CD4-positive, alpha-beta T cell (primary cell): Measurements from ENCODE around the gene BTBD9. TPM values are rescaled to one million over a fixed set of nuclear protein-coding genes. Genes with fewer than 3 reads are reported as not detected.

ENCODE experiments used
- ATAC-seq: fragments of 200-7000 bp; cut with Tn5 transposase; one replicate; pipeline ENCODE4 v1.10.0; 2022; ENCODE audit warnings: mild to moderate bottlenecking; ENCODE audit not compliant: poor library complexity
- CTCF ChIA-PET: fragments of 350-600 bp; sonication (Branson Sonifier 250); formaldehyde crosslinking; loops from one replicate; lab custom pipeline; 2021; ENCODE audit warnings: antibody characterized with exemption, inconsistent platforms; lab: Charles Lee
- POLR2A ChIA-PET: fragments of 350-600 bp; sonication (Branson Sonifier 250); formaldehyde crosslinking; loops from one replicate; lab custom pipeline; 2021; ENCODE audit warnings: antibody characterized with exemption, inconsistent platforms; lab: Charles Lee
- DNase-seq, 14 experiments: peaks; one replicate each; pipeline ENCODE4 v3.0.0-alpha.2; 2013 to 2020; ENCODE audit warnings: mixed read lengths in 2 of 14
- H3K27ac ChIP-seq, 2 donors: one replicate each; pipeline versions ENCODE4 v1.5.1 to v1.7.0; 2013; ENCODE audit warnings: low read length in 2 of 2, low read depth in 1 of 2, mild to moderate bottlenecking in 1 of 2
- H3K27me3 ChIP-seq, 2 experiments: 1 replicate in 1 of 2; 2 replicates in 1 of 2; pipeline versions ENCODE4 v1.6.1 to v1.7.0; 2013; ENCODE audit warnings: low read length in 2 of 2, control low read depth in 1 of 2, mild to moderate bottlenecking in 1 of 2, moderate library complexity in 1 of 2; ENCODE audit not compliant: insufficient read depth in 2 of 2, control insufficient read depth in 1 of 2
- H3K36me3 ChIP-seq: one replicate; pipeline ENCODE4 v1.6.1; 2013; ENCODE audit warnings: low read length, control low read depth; ENCODE audit not compliant: insufficient read depth
- H3K4me1 ChIP-seq: one replicate; pipeline ENCODE4 v1.6.1; 2013; ENCODE audit warnings: low read length, control low read depth; ENCODE audit not compliant: insufficient read depth
- H3K4me3 ChIP-seq: one replicate; pipeline ENCODE4 v1.5.1; 2013; ENCODE audit warnings: mild to moderate bottlenecking, low read length, moderate library complexity
- H3K9me3 ChIP-seq, 2 experiments: 1 replicate in 1 of 2; 2 replicates in 1 of 2; pipeline versions ENCODE4 v1.6.1 to v1.7.0; 2013; ENCODE audit warnings: low read length in 2 of 2, mild to moderate bottlenecking in 2 of 2, control low read depth in 1 of 2, moderate library complexity in 1 of 2; ENCODE audit not compliant: control insufficient read depth in 1 of 2, insufficient read depth in 1 of 2
- H3K27ac Mint-ChIP-seq: one replicate; pipeline ENCODE4 v1.8.0; 2020; ENCODE audit warnings: mixed read lengths
- H3K27me3 Mint-ChIP-seq: one replicate; pipeline ENCODE4 v1.8.0; 2021; ENCODE audit warnings: mixed read lengths
- H3K36me3 Mint-ChIP-seq: one replicate; pipeline ENCODE4 v1.8.0; 2021; ENCODE audit warnings: low read depth, mixed read lengths
- H3K4me1 Mint-ChIP-seq: one replicate; pipeline ENCODE4 v1.8.0; 2021; ENCODE audit warnings: low read depth, mixed read lengths
- H3K4me3 Mint-ChIP-seq: one replicate; pipeline ENCODE4 v1.8.0; 2020; ENCODE audit warnings: mild to moderate bottlenecking, mixed read lengths
- H3K9me3 Mint-ChIP-seq: one replicate; pipeline ENCODE4 v1.8.0; 2020; ENCODE audit warnings: mixed read lengths
- CTCF ChIP-seq: fragments of 200-600 bp; IDR thresholded peaks from one replicate; pipeline ENCODE4 v1.8.0; 2022; ENCODE audit warnings: antibody characterized with exemption, mild to moderate bottlenecking
- intact Hi-C, 2 experiments: fragments of 100-400 bp; cut with DNase I in 1 of 2; cut with micrococcal nuclease in 1 of 2; formaldehyde crosslinking; loops; one replicate each; pipeline versions ENCODE4 v1.15.1 to v1.9.0; 2023 to 2025; cut with DNase I, micrococcal nuclease
- total RNA-seq, 174 experiments: library from RNA in 2 of 174; stranded (reverse) in 2 of 174; gene quantifications; one replicate each; pipeline ENCODE4 v1.2.3 and lab custom pipeline; 2021 to 2026

BTBD9 gene
- total RNA-seq, 2 experiments from 2014 or later: 58.7 to 59.3 TPM

DNA sequence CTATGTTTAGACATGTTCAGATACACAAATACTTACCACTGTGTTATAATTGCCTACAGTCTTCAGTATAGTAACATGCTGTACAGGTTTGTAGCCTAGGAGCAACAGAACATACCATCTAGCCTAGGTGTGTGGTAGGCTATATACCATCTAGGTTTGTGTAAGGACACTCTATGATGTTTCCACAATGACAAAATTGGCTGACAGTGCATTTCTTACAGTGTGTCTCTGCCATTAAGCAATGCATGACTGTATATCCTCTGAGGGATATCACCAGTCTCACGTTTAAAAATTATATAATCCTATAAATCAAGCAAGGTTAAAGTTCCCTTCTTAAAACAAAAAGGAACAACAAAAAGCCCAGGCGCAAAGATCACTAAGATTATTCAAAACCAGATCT, 352.2 kb downstream of the BTBD9 start:
- Mint-ChIP-seq H3K36me3 (peaks cover 59% of the 10 kb centered on the region), H3K27me3 (no peaks in the 10 kb centered on the region), H3K9me3 (no peaks in the 10 kb centered on the region), H3K4me1 (no peaks in the 10 kb centered on the region), H3K4me3 (no peak overlapping the region), H3K27ac (no peak overlapping the region)
- Histone ChIP-seq H3K27ac (no peak overlapping the region), H3K4me3 (no peak overlapping the region), H3K27me3 (no peaks in the 10 kb centered on the region), H3K36me3 (peaks cover 17% of the 10 kb centered on the region), H3K4me1 (no peaks in the 10 kb centered on the region), H3K9me3 (no peaks in the 10 kb centered on the region)
- DNase-seq: no peak
- intact Hi-C loops: no loop called here
- ChIA-PET CTCF (interaction anchor here (1.3 kb wide), 1 partner anchor 371 kb away, joined by 3 read pairs; no protein-coding TSS in a partner anchor), POLR2A (no interaction called here)
- TF ChIP-seq CTCF: no peak
- ATAC-seq: no peak

DNA sequence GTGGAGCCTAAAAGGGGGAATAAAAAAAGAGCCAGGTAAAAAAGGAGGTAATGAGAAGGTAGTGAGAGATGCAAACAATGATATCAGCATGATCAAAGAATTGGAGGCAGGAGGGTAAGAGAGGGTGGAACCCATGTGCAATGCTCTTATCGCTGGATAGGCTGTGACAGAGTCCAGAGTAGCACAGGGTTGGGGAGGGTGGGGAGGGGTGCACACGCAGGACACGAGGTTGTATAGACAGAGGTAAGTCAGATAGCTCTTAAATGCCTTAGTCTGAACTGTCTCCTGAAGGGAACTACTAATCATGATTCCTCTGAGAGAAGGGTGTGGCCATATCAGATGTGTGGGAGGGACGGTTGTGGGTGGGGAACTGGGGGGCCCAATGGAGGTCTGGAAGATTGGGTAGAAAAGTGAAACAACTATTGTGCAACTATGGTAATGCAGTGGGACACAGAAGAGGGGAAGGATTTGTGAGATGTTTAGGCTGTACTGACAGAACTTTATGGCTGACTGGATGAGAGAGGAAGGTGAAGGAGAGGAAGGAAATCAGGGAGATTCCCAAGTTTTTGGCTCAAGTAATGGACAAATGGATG, 354.8 kb downstream of the BTBD9 start:
- no peak overlapping the region for H3K27ac Mint-ChIP-seq
- no peaks in the 10 kb centered on the region for H3K9me3 Mint-ChIP-seq
- H3K4me3 Mint-ChIP-seq: no peak overlapping the region
- ChIA-PET POLR2A (no interaction called here), CTCF (no interaction called here)
- Histone ChIP-seq H3K27me3 (no peaks in the 10 kb centered on the region), H3K9me3 (no peaks in the 10 kb centered on the region), H3K4me1 (no peaks in the 10 kb centered on the region), H3K27ac (no peak overlapping the region), H3K4me3 (no peak overlapping the region), H3K36me3 (peaks cover 17% of the 10 kb centered on the region)
- no peak for TF ChIP-seq CTCF
- ATAC-seq (no peak), DNase-seq (no peak)
- intact Hi-C loops: no loop called here
- H3K4me1 Mint-ChIP-seq: no peaks in the 10 kb centered on the region
- H3K36me3 Mint-ChIP-seq: peaks cover 67% of the 10 kb centered on the region
- no peaks in the 10 kb centered on the region for H3K27me3 Mint-ChIP-seq

- no peaks in the 10 kb centered on the region for H3K9me3 Mint-ChIP-seq
Observed at GRCh38 chr6:38283734-38284362, 355.9 kb downstream of the BTBD9 start.

More at GRCh38 chr6:38283734-38284362, 355.9 kb downstream of the BTBD9 start:
- ChIA-PET POLR2A (no interaction called here), CTCF (no interaction called here)
- no peaks in the 10 kb centered on the region for H3K4me1 Mint-ChIP-seq
- Histone ChIP-seq H3K9me3 (no peaks in the 10 kb centered on the region), H3K36me3 (peaks cover 17% of the 10 kb centered on the region), H3K4me3 (no peak overlapping the region), H3K27ac (no peak overlapping the region), H3K4me1 (no peaks in the 10 kb centered on the region), H3K27me3 (no peaks in the 10 kb centered on the region)
- intact Hi-C loops: no loop called here
- no peak overlapping the region for H3K4me3 Mint-ChIP-seq
- no peak overlapping the region for H3K27ac Mint-ChIP-seq
- ATAC-seq (no peak), DNase-seq (no peak)
- H3K27me3 Mint-ChIP-seq: no peaks in the 10 kb centered on the region
- TF ChIP-seq CTCF: no peak
- peaks cover 75% of the 10 kb centered on the region for H3K36me3 Mint-ChIP-seq
